Aorta (tissue), 5 donors: Measurements from ENCODE around the gene MTX1. TPM values are rescaled to one million over a fixed set of nuclear protein-coding genes. Genes with fewer than 3 reads are reported as not detected.
"Not testable (repeated sequence)": the region's sequence is repeated elsewhere in the genome, so short reads cannot be mapped to it uniquely, and the experiment has no call there.

ENCODE experiments used
- ATAC-seq: fragments of 200-7000 bp; cut with Tn5 transposase; one replicate; pipeline ENCODE4 v1.9.1; 2022; ENCODE audit warnings: moderate library complexity; ENCODE audit not compliant: low FRiP score
- DNase-seq, 2 donors: peaks; one replicate each; pipeline ENCODE4 v3.0.0-alpha.2; 2020
- H3K27ac ChIP-seq, 2 donors: one replicate each; pipeline ENCODE4 v1.5.1; 2013; ENCODE audit warnings: low read length in 2 of 2, mild to moderate bottlenecking in 2 of 2, moderate library complexity in 2 of 2, control low read depth in 1 of 2, inconsistent platforms in 1 of 2, low read depth in 1 of 2
- H3K27me3 ChIP-seq, 2 donors: one replicate each; pipeline ENCODE4 v1.6.1; 2013; ENCODE audit warnings: control low read depth in 1 of 2, low read length in 1 of 2, mild to moderate bottlenecking in 1 of 2, moderate library complexity in 1 of 2; ENCODE audit not compliant: insufficient read depth in 2 of 2, control insufficient read depth in 1 of 2
- H3K36me3 ChIP-seq, 2 donors: one replicate each; pipeline ENCODE4 v1.6.1; 2013; ENCODE audit warnings: control low read depth in 1 of 2, low read length in 1 of 2, mild to moderate bottlenecking in 1 of 2; ENCODE audit not compliant: insufficient read depth in 2 of 2, control insufficient read depth in 1 of 2
- H3K4me1 ChIP-seq, 2 donors: one replicate each; pipeline ENCODE4 v1.6.1; 2013; ENCODE audit warnings: low read length in 2 of 2, control low read depth in 1 of 2, mild to moderate bottlenecking in 1 of 2, moderate library complexity in 1 of 2; ENCODE audit not compliant: insufficient read depth in 2 of 2, control insufficient read depth in 1 of 2
- H3K4me3 ChIP-seq, 2 donors: one replicate each; pipeline ENCODE4 v1.5.1; 2013; ENCODE audit warnings: low read length in 2 of 2, control low read depth in 1 of 2, mild to moderate bottlenecking in 1 of 2
- H3K9me3 ChIP-seq: one replicate; pipeline ENCODE4 v1.6.1; 2013; ENCODE audit warnings: mild to moderate bottlenecking, low read length; ENCODE audit not compliant: control insufficient read depth
- WGBS, 2 donors: extraction: QIAGEN DNeasy Blood & Tissue Kit; methylation state at CpG; one replicate each; pipeline ENCODE4 v1.1.7; 2013; 5-methylcytosine and 5-hydroxymethylcytosine counted together
- intact Hi-C, 2 donors: fragments of 100-400 bp; cut with DNase I; formaldehyde crosslinking; loops; one replicate each; pipeline versions ENCODE4 v1.14.2 to v1.15.0; 2022
- polyA plus RNA-seq, 2 donors: library from polyadenylated mRNA; stranded (reverse); fragments of 200-250 nt; gene quantifications; one replicate each; pipeline ENCODE4 v1.2.3, GENCODE V29; 2013
- total RNA-seq, 2 donors: library from RNA; stranded (reverse); fragmentation: NEBNext Ultra II Directional; extraction: Animal tissue kit (Norgen Biotek cat#: 25700); gene quantifications; one replicate each; pipeline ENCODE4 v1.2.1, GENCODE V29; 2021
- donor health status: healthy with polysubstance abuse.
- donor health status: Bipolar disorder and iron deficiency.
- donor health status: DM: no; HTN: no; CAD: no.
- donor health status: DM: no; HTN: no; CAD: no.
- donor health status: DM: yes; HTN: yes; CAD: no.

The MTX1 gene
- total and polyA plus RNA-seq, 4 donors, result 20.3 to 52.9 (median 23.8) TPM

GRCh38 chr1:155232001-155232978 is 23.8 kb downstream of the MTX1 start:
- H3K4me1 ChIP-seq, H3K36me3 ChIP-seq, intact Hi-C loops, H3K4me3 ChIP-seq, H3K27me3 ChIP-seq, H3K9me3 ChIP-seq: not testable (repeated sequence)
- ATAC-seq, result peak; percentile 16
- peak overlapping the region in 1 of 2 donors; percentile 8 for H3K27ac ChIP-seq
- WGBS, 2 donors, result 9 to 15% methylated on average over 13 of the region's 13 CpGs
- DNase-seq, result peak; percentile 76 to 80

DNA sequence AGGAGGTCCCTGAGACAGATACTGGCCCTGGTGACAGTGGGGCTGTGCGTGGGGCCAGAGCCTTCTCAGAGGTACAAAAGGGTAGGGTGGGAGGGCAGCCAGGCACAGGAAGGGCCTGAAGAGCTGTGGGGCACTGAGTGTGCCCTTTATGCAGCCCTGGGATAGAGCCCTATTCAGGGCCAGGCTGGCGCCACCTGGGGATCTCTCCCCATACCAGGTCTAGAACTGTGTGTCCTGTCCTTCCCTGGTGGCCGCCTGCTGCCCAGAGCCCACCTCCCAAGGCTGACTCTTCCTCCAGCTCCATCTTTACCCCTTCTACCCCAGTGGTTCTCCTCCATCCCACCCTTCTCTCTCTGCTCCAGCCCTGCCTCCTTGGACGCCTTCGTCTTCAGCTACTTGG is 25.0 kb downstream of the MTX1 start:
- H3K27me3 ChIP-seq, ATAC-seq, H3K4me1 ChIP-seq, H3K27ac ChIP-seq, H3K9me3 ChIP-seq, H3K4me3 ChIP-seq, DNase-seq, H3K36me3 ChIP-seq, intact Hi-C loops: not testable (repeated sequence)
- 99 to 100% methylated on average over 1 to 2 of the region's 5 CpGs for whole genome bisulfite sequencing, 2 donors

DNA sequence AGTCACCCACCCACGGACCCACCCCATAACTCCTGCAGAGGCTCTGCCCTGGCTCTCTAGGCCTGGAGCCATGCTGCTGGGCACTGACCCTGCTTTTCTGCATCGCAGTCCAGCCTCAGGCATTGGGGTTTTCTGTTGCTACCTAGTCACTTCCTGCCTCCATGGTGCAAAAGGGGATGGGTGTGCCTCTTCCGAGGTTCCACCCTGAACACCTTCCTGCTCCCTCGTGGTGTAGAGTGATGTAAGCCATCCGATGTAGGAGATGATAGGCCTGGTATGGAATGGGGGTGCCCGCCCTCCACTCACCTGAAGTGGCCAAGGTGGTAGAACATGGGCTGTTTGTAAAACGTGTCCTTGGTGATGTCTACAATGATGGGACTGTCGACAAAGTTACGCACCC is 26.9 kb downstream of the MTX1 start:
- H3K4me3 ChIP-seq, H3K27ac ChIP-seq, DNase-seq, H3K27me3 ChIP-seq, H3K4me1 ChIP-seq, H3K36me3 ChIP-seq, H3K9me3 ChIP-seq, intact Hi-C loops, ATAC-seq: not testable (repeated sequence)
- 88 to 94% methylated on average over 7 to 8 of the region's 9 CpGs for WGBS, 2 donors

DNA sequence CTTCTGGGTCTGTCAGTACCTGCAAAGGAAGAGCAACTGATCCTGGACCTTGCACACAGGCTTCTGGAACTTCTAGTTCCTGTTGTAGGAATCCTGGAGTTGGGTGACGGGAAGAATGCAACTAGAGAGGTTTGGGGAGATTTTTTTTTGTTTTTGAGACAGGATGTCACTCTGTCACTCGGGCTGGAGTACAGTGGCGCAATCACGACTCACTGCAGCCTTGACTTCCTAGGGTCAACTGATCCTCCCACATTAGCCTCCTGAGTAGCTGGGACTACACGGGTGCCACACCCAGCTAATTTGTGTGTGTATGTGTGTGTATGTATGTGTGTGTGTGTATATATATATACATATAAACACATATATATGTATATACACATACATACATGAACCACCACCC is 28.0 kb downstream of the MTX1 start:
- H3K4me3 ChIP-seq, result no peak overlapping the region
- H3K9me3 ChIP-seq, result no peaks in the 10 kb centered on the region
- DNase-seq (no peak), ATAC-seq (no peak)
- H3K4me1 ChIP-seq, result no peaks in the 10 kb centered on the region
- no peaks in the 10 kb centered on the region for H3K27me3 ChIP-seq
- WGBS, 2 donors, result 86 to 88% methylated on average over 5 of the region's 5 CpGs
- intact Hi-C loops, result no loop called here
- no peaks in the 10 kb centered on the region for H3K36me3 ChIP-seq
- no peak overlapping the region for H3K27ac ChIP-seq

DNA sequence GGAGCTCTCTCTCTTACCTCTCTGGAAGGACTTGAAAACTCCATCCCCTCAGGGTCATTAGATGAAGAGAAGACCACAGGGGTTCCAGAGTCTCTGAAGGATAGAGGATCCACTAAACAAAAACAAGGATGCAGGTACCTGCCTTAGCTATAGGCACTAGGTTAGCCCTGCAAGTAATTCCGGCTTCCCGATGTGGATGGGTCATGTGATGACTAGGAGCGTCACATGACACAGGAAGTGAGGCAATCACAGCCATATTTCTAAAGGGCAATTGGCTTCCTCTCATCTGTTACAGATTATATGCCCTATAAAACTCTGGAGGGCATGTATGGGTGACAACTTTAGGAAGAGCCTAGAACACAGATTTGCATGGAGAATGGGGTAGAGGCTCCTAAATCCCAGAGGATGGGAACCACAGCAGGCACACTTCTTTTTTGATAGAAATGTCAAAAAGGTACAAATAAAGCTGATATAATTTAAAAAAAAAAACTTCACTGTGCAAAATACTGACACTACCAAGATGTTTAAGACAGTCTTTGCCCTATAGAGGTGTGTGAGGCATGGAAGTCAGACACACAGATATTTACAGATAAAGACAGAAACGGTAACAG is 32.7 kb downstream of the MTX1 start:
- intact Hi-C loops, result loop anchor here (5.0 kb wide), 1 partner anchor 34 kb away; the partner anchor contains the start of genes MTX1 (in 2 of the 2) and THBS3 (in 2 of the 2)
- Histone ChIP-seq H3K4me3 (no peak overlapping the region), H3K4me1 (no peaks in the 10 kb centered on the region), H3K27me3 (no peaks in the 10 kb centered on the region), H3K9me3 (no peaks in the 10 kb centered on the region), H3K27ac (no peak overlapping the region), H3K36me3 (no peaks in the 10 kb centered on the region)
- ATAC-seq, result peak; percentile 51
- WGBS, 2 donors, result 17 to 19% methylated on average over 4 of the region's 4 CpGs
- DNase-seq, result peak in 1 of 2 donors; percentile 75

GRCh38 chr1:155241841-155242264 is 33.4 kb downstream of the MTX1 start:
- Histone ChIP-seq H3K36me3 (no peaks in the 10 kb centered on the region), H3K27ac (no peak overlapping the region), H3K9me3 (no peaks in the 10 kb centered on the region), H3K4me3 (no peak overlapping the region), H3K4me1 (no peaks in the 10 kb centered on the region), H3K27me3 (no peaks in the 10 kb centered on the region)
- ATAC-seq (no peak), DNase-seq (no peak)
- intact Hi-C loops, result loop anchor here (5.0 kb wide), 1 partner anchor 35 kb away; the partner anchor contains the start of genes MTX1 (in 2 of the 2) and THBS3 (in 2 of the 2)
- WGBS, 2 donors, result 76 to 81% methylated on average over 4 of the region's 4 CpGs

DNA sequence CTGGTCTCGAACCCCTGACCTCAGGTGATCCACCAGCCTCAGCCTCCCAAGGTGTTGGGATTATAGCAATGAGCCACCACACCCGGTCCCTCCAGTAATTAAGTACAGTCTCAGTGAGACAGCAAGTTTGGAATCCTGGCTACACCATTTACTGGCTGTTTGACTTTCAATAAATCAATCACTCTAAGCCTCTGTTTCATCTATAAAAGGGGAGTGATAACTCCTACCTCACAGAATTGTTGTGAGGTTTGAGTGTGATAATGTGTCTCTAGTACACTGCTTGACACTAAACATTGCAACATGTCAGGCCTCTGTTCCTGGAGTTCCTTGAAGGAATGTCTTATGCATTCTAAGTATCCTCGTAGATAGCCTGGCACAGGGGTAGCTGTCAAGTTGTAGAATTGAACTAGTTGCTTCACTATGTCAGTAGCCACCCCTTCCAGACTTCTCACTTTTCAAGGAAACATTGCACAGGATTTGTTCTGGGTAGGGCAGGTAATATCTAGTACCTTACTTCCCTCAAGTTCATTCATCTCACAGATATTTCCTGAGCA is 34.4 kb downstream of the MTX1 start:
- WGBS, 2 donors, result 69 to 75% methylated on average over 3 of the region's 3 CpGs
- Histone ChIP-seq H3K9me3 (no peaks in the 10 kb centered on the region), H3K27ac (no peak overlapping the region), H3K27me3 (no peaks in the 10 kb centered on the region), H3K4me1 (no peaks in the 10 kb centered on the region), H3K4me3 (no peak overlapping the region), H3K36me3 (no peaks in the 10 kb centered on the region)
- DNase-seq (no peak), ATAC-seq (no peak)
- intact Hi-C loops, result loop anchor here (5.0 kb wide), 1 partner anchor 36 kb away; the partner anchor contains the start of genes MTX1 (in 2 of the 2) and THBS3 (in 2 of the 2)

DNA sequence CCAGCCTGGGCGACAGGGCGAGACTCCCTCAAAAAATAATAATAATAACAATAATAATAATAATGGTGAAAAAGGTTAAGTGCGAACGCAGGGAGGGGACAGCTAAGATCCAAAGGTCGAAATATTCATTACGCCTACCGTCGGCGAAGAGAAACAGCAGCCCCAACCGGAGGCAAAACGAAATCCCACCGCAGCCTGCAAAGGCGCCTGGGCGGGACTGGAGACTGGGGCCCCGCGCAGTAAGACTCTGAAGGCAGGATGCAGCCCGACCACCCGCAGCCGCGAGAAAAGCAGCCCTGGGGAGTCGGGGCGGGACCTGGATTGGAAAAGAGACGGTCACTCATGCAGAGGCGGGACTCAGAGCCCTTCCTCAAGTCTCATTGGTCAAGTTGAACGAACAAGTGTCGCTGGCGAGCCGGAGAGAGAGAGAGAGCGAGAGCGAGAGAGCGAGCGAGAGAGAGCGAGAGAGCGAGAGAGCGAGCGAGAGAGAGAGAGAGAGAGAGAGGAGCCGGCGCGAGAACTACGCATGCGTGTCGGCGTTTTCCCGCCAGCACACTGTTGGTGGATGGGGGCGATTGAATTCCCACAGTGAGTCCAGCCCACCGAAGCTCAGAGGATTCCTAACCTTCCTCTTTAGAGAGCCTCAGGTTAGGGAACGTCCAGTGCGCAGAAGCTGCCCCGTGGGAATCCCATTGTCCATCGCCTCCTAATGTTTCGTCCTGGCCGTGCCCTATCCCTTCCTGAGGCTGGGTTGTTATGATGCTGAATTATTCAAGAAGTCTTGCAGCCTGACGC is 36.1 kb downstream of the MTX1 start:
- WGBS, 2 donors, result 0% methylated on average over 53 of the region's 53 CpGs

More for the DNA sequence above, 36.1 kb downstream of the MTX1 start:
- Histone ChIP-seq H3K4me3 (peak overlapping the region; percentile 12 to 35), H3K36me3 (no peaks in the 10 kb centered on the region), H3K27ac (peak overlapping the region; percentile 24 to 93), H3K9me3 (no peaks in the 10 kb centered on the region), H3K4me1 (no peaks in the 10 kb centered on the region), H3K27me3 (no peaks in the 10 kb centered on the region)
- DNase-seq, result peak; percentile 97 to 99
- intact Hi-C loops, result loop anchor here (5.0 kb wide), 1 partner anchor 37 kb away; the partner anchor contains the start of genes MTX1 (in 2 of the 2) and THBS3 (in 2 of the 2)
- peak; percentile 95 for ATAC-seq
